PC-3 (cell line): Measurements from ENCODE around the gene WDFY4.

ENCODE experiments used
- EZH2phosphoT487 ChIP-seq: fragments of 300-600 bp; sonication (generic); IDR thresholded peaks from 2 replicates; pipeline ENCODE4 v1.6.1; 2018; ENCODE audit warnings: mild to moderate bottlenecking, antibody characterized with exemption, low read length, borderline replicate concordance
- TF ChIP-seq, protein P1 (sequence below): fragments of 300-600 bp; sonication (generic); conservative IDR thresholded peaks from 2 replicates; pipeline ENCODE4 v1.5.1; 2017; ENCODE audit warnings: antibody characterized with exemption, low read depth, mild to moderate bottlenecking, low read length

GRCh38 chr10:49010865-49011264 is 326.2 kb downstream of the WDFY4 start:
- TF ChIP-seq, protein P1, sequence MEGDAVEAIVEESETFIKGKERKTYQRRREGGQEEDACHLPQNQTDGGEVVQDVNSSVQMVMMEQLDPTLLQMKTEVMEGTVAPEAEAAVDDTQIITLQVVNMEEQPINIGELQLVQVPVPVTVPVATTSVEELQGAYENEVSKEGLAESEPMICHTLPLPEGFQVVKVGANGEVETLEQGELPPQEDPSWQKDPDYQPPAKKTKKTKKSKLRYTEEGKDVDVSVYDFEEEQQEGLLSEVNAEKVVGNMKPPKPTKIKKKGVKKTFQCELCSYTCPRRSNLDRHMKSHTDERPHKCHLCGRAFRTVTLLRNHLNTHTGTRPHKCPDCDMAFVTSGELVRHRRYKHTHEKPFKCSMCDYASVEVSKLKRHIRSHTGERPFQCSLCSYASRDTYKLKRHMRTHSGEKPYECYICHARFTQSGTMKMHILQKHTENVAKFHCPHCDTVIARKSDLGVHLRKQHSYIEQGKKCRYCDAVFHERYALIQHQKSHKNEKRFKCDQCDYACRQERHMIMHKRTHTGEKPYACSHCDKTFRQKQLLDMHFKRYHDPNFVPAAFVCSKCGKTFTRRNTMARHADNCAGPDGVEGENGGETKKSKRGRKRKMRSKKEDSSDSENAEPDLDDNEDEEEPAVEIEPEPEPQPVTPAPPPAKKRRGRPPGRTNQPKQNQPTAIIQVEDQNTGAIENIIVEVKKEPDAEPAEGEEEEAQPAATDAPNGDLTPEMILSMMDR = no peak
- TF ChIP-seq EZH2phosphoT487 = no peak
